ENCODE data around the gene DPYD.

- TF ChIP-seq CTCF (IDR thresholded peaks at IDR 0.05; ENCODE audit: insufficient read depth, low read depth, low read length): no peak
- no peak for TF ChIP-seq EZH2 (IDR thresholded peaks at IDR 0.05; ENCODE audit: insufficient read depth, low read length)
These were observed 356.9 kb downstream of the DPYD start for GRCh38 chr1:97563926-97564325.

Data from astrocyte (in vitro differentiated cells and primary cell).